K562 (cell line): Measurements from ENCODE around the gene ABHD5. TPM values are rescaled to one million over a fixed set of nuclear protein-coding genes. Genes with fewer than 3 reads are reported as not detected.

ENCODE experiments used
- GABPA ChIP-seq: fragments of 200-800 bp; sonication (Bioruptor generic); conservative IDR thresholded peaks from 2 replicates; pipeline ENCODE4 v1.6.1; 2016; ENCODE audit warnings: low read depth, missing genetic modification characterization, missing compliant biosample characterization
- HEY1 ChIP-seq: fragments of 250-450 bp; sonication (Bioruptor Pico); IDR thresholded peaks from 2 replicates; pipeline ENCODE4 v1.5.0; 2020; ENCODE audit warnings: mild to moderate bottlenecking, moderate library complexity, borderline replicate concordance
- KDM4B ChIP-seq, 2 experiments: fragments of 450-650 bp in 1 of 2; sonication (generic) in 1 of 2; IDR thresholded peaks; 2 replicates each; pipeline ENCODE4 v1.6.1; 2016 to 2017; ENCODE audit warnings: borderline replicate concordance in 2 of 2, antibody characterized with exemption in 1 of 2, low read depth in 1 of 2, mild to moderate bottlenecking in 1 of 2
- KLF1 ChIP-seq: fragments of 450-650 bp; IDR thresholded peaks from 2 replicates; pipeline ENCODE4 v1.6.1; 2016; ENCODE audit warnings: missing genetic modification characterization, missing compliant biosample characterization
- MEIS2 ChIP-seq: fragments of 450-650 bp; IDR thresholded peaks from 2 replicates; pipeline ENCODE4 v1.6.1; 2014; ENCODE audit warnings: mild to moderate bottlenecking; ENCODE audit not compliant: partially characterized antibody
- MXI1 ChIP-seq: IDR thresholded peaks from 2 replicates; pipeline ENCODE4 v1.6.1; 2011; ENCODE audit warnings: low read depth, mild to moderate bottlenecking, improper control_type of control experiment, low read length
- NFIX ChIP-seq: fragments of 250-450 bp; sonication (Bioruptor Pico); IDR thresholded peaks from 2 replicates; pipeline ENCODE4 v1.4.0; 2020; ENCODE audit warnings: low read depth, mild to moderate bottlenecking, moderate library complexity
- PML ChIP-seq: IDR thresholded peaks from 2 replicates; pipeline ENCODE4 v1.6.1; 2012; ENCODE audit warnings: low read length, inconsistent platforms
- RBM25 ChIP-seq: fragments of 200-400 bp; formaldehyde crosslinking; IDR thresholded peaks from 2 replicates; pipeline ENCODE4 v1.6.1; 2018; ENCODE audit warnings: low read length, low read depth, moderate library complexity; ENCODE audit not compliant: severe bottlenecking
- WHSC1 ChIP-seq: IDR thresholded peaks from one replicate; pipeline ENCODE4 v1.6.1; 2012; ENCODE audit warnings: low read length, control low read depth, inconsistent platforms
- ZNF644 ChIP-seq: fragments of 200-800 bp; sonication (Bioruptor generic); IDR thresholded peaks from 2 replicates; pipeline ENCODE4 v1.6.1; 2016; ENCODE audit warnings: low read depth, missing genetic modification characterization, missing compliant biosample characterization
- polyA plus RNA-seq, 8 experiments: library from polyadenylated mRNA; depleted of rRNA in 4 of 8; stranded (reverse) in 5 of 8; unstranded in 3 of 8; fragments of >200 nt; fragmentation: Nextera tagmentation in 2 of 8; fragmentation: Illumina TruSeq in 1 of 8; extraction: Ambion mirVana in 2 of 8; extraction: Trizol in 1 of 8; gene quantifications; 2 replicates each; pipeline versions ENCODE4 v1.2.1 to v1.2.3, GENCODE V29; 2011 to 2014; ENCODE audit warnings: inconsistent platforms in 1 of 8, missing spikeins in 1 of 8
- total RNA-seq, 7 experiments: library from RNA; depleted of rRNA in 6 of 7; stranded (reverse); fragments of >200 nt in 6 of 7; fragmentation: Illumina TruSeq in 2 of 7; extraction: Trizol in 2 of 7; gene quantifications; 2 replicates each; pipeline versions ENCODE4 v1.2.1 to v1.2.3, GENCODE V29; 2011 to 2021; ENCODE audit warnings: low replicate concordance in 1 of 7
- TF ChIP-seq, protein P1 (sequence below), 3 experiments: IDR thresholded peaks in 2 of 3; conservative IDR thresholded peaks in 1 of 3; 2 replicates each; pipeline ENCODE4 v1.5.1; 2011 to 2012; ENCODE audit warnings: low read length in 3 of 3, mild to moderate bottlenecking in 3 of 3, control low read depth in 2 of 3, improper control_type of control experiment in 1 of 3, inconsistent platforms in 1 of 3, low read depth in 1 of 3, mixed read lengths in 1 of 3, moderate library complexity in 1 of 3; ENCODE audit not compliant: insufficient read depth in 2 of 3
- TF ChIP-seq, protein P2 (sequence below): sonication (generic); formaldehyde crosslinking; IDR thresholded peaks from 2 replicates; pipeline ENCODE4 v1.9.0; 2022; ENCODE audit warnings: mild to moderate bottlenecking, missing genetic modification reagents
- TF ChIP-seq, protein P3 (sequence below): fragments of 450-650 bp; formaldehyde crosslinking; IDR thresholded peaks from 2 replicates; pipeline ENCODE4 v1.4.0; 2020; ENCODE audit warnings: mild to moderate bottlenecking, mixed read lengths
- TF ChIP-seq, protein P4 (sequence below): fragments of 450-650 bp; IDR thresholded peaks from 2 replicates; pipeline ENCODE4 v1.6.1; 2016; ENCODE audit warnings: antibody characterized with exemption
- TF ChIP-seq, protein P5 (sequence below): sonication (generic); IDR thresholded peaks from 2 replicates; pipeline ENCODE4 v1.6.1; 2016
- TF ChIP-seq, protein P6 (sequence below): fragments of 450-650 bp; IDR thresholded peaks from 2 replicates; pipeline ENCODE4 v1.6.1; 2016; ENCODE audit warnings: missing biosample characterization, missing genetic modification characterization
- TF ChIP-seq, protein P7 (sequence below): sonication (generic); formaldehyde crosslinking; IDR thresholded peaks from 2 replicates; pipeline ENCODE4 v1.8.0; 2022; ENCODE audit warnings: mild to moderate bottlenecking, missing genetic modification reagents

ABHD5 gene
- total and polyA plus RNA-seq, 9 of the 15 experiments (the other 6 are each of a cell fraction or from before 2014, with no cell fraction given) = 27.8 to 61.7 (median 39.9) TPM

DNA sequence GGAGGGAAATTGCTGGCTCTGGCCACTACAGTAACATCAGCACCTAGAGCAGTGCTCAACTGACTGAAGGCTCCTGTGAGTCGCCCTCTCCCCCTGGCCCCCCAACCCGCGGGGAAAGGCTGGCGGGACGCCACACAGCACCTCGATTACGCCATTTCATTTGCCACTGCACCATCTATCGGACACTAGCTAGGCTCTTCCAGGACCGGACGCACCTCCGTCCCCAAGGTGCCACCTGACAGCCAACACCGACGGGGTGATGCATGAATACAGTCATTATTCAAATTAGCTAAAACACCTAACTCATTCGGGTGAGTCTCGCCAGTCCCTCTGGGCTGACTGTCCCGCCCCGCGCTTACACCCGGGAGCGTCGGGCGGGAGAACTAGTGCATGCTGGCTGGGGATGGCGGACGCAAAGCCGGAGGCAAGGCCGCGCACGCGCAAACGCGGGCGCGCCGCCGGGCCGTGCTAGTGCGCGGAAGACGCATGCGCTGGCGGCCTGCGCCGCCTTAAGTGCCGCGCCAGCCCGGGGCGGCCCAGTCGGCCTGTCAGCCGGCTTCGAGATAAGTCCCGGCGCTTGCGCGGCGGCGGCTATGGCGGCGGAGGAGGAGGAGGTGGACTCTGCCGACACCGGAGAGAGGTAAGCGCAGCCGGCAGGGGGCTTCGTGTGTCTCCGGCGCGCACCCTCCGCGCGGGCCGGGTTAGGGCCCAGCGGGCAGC lies at the start of gene ABHD5 (continued):
- no peak; the same call in 1 of the 2 replicates for TF ChIP-seq HEY1 (CRISPR knock-in tag)
- TF ChIP-seq, protein P1, sequence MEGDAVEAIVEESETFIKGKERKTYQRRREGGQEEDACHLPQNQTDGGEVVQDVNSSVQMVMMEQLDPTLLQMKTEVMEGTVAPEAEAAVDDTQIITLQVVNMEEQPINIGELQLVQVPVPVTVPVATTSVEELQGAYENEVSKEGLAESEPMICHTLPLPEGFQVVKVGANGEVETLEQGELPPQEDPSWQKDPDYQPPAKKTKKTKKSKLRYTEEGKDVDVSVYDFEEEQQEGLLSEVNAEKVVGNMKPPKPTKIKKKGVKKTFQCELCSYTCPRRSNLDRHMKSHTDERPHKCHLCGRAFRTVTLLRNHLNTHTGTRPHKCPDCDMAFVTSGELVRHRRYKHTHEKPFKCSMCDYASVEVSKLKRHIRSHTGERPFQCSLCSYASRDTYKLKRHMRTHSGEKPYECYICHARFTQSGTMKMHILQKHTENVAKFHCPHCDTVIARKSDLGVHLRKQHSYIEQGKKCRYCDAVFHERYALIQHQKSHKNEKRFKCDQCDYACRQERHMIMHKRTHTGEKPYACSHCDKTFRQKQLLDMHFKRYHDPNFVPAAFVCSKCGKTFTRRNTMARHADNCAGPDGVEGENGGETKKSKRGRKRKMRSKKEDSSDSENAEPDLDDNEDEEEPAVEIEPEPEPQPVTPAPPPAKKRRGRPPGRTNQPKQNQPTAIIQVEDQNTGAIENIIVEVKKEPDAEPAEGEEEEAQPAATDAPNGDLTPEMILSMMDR (IDR thresholded peaks at IDR 0.05 in 2 of 3, conservative IDR thresholded peaks at IDR 0.05 in 1 of 3; ENCODE audit: insufficient read depth in 2 of 3, low read depth in 1 of 3, low read length in 3 of 3) = peak; percentile 42 to 69 (median 60)
- TF ChIP-seq, protein P2, sequence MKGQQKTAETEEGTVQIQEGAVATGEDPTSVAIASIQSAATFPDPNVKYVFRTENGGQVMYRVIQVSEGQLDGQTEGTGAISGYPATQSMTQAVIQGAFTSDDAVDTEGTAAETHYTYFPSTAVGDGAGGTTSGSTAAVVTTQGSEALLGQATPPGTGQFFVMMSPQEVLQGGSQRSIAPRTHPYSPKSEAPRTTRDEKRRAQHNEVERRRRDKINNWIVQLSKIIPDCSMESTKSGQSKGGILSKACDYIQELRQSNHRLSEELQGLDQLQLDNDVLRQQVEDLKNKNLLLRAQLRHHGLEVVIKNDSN (CRISPR knock-in tag) = peak; percentile 58
- TF ChIP-seq, protein P3, sequence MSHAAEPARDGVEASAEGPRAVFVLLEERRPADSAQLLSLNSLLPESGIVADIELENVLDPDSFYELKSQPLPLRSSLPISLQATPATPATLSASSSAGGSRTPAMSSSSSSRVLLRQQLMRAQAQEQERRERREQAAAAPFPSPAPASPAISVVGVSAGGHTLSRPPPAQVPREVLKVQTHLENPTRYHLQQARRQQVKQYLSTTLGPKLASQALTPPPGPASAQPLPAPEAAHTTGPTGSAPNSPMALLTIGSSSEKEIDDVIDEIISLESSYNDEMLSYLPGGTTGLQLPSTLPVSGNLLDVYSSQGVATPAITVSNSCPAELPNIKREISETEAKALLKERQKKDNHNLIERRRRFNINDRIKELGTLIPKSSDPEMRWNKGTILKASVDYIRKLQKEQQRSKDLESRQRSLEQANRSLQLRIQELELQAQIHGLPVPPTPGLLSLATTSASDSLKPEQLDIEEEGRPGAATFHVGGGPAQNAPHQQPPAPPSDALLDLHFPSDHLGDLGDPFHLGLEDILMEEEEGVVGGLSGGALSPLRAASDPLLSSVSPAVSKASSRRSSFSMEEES (CRISPR knock-in tag) = no peak
- TF ChIP-seq RBM25 = no peak
- peak; percentile 98 for TF ChIP-seq MEIS2
- TF ChIP-seq, protein P4, sequence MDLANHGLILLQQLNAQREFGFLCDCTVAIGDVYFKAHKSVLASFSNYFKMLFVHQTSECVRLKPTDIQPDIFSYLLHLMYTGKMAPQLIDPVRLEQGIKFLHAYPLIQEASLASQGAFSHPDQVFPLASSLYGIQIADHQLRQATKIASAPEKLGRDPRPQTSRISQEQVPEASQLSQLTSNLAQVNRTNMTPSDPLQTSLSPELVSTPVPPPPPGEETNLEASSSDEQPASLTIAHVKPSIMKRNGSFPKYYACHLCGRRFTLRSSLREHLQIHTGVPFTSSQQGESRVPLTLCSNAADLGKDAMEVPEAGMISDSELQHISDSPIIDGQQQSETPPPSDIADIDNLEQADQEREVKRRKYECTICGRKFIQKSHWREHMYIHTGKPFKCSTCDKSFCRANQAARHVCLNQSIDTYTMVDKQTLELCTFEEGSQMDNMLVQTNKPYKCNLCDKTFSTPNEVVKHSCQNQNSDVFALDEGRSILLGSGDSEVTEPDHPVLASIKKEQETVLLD = peak; percentile 86
- TF ChIP-seq GABPA = peak; percentile 57
- TF ChIP-seq, protein P5, sequence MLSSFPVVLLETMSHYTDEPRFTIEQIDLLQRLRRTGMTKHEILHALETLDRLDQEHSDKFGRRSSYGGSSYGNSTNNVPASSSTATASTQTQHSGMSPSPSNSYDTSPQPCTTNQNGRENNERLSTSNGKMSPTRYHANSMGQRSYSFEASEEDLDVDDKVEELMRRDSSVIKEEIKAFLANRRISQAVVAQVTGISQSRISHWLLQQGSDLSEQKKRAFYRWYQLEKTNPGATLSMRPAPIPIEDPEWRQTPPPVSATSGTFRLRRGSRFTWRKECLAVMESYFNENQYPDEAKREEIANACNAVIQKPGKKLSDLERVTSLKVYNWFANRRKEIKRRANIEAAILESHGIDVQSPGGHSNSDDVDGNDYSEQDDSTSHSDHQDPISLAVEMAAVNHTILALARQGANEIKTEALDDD = peak; percentile 72; the same call in 1 of the 2 replicates
- peak; percentile 91 for TF ChIP-seq PML
- TF ChIP-seq KLF1 = 0 out of 2 replicates have a peak, but pooled peaks have one; percentile 37
- TF ChIP-seq MXI1 = 0 out of 2 replicates have a peak, but pooled peaks have one; percentile 47
- TF ChIP-seq, protein P6, sequence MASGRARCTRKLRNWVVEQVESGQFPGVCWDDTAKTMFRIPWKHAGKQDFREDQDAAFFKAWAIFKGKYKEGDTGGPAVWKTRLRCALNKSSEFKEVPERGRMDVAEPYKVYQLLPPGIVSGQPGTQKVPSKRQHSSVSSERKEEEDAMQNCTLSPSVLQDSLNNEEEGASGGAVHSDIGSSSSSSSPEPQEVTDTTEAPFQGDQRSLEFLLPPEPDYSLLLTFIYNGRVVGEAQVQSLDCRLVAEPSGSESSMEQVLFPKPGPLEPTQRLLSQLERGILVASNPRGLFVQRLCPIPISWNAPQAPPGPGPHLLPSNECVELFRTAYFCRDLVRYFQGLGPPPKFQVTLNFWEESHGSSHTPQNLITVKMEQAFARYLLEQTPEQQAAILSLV = no peak
- no peak; a peak in 1 of 4 replicates for TF ChIP-seq KDM4B (IDR thresholded peaks at IDR 0.05; ENCODE audit: borderline replicate concordance in 2 of 2, low read depth in 1 of 2)
- TF ChIP-seq ZNF644 (tag) = peak; percentile 71; the same call in 1 of the 2 replicates
- TF ChIP-seq, protein P7, sequence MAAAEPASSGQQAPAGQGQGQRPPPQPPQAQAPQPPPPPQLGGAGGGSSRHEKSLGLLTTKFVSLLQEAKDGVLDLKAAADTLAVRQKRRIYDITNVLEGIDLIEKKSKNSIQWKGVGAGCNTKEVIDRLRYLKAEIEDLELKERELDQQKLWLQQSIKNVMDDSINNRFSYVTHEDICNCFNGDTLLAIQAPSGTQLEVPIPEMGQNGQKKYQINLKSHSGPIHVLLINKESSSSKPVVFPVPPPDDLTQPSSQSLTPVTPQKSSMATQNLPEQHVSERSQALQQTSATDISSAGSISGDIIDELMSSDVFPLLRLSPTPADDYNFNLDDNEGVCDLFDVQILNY (CRISPR knock-in tag) = peak; percentile 92
- no peak; the same call in 1 of the 2 replicates for TF ChIP-seq NFIX
- no peak for TF ChIP-seq WHSC1
